ENCODE data around the gene LASP1. TPM values are rescaled to one million over a fixed set of nuclear protein-coding genes. Genes with fewer than 3 reads are reported as not detected.

The LASP1 gene, protein sequence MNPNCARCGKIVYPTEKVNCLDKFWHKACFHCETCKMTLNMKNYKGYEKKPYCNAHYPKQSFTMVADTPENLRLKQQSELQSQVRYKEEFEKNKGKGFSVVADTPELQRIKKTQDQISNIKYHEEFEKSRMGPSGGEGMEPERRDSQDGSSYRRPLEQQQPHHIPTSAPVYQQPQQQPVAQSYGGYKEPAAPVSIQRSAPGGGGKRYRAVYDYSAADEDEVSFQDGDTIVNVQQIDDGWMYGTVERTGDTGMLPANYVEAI
- 60.3 and 71.7 TPM in 2 replicates for total RNA-seq

DNA sequence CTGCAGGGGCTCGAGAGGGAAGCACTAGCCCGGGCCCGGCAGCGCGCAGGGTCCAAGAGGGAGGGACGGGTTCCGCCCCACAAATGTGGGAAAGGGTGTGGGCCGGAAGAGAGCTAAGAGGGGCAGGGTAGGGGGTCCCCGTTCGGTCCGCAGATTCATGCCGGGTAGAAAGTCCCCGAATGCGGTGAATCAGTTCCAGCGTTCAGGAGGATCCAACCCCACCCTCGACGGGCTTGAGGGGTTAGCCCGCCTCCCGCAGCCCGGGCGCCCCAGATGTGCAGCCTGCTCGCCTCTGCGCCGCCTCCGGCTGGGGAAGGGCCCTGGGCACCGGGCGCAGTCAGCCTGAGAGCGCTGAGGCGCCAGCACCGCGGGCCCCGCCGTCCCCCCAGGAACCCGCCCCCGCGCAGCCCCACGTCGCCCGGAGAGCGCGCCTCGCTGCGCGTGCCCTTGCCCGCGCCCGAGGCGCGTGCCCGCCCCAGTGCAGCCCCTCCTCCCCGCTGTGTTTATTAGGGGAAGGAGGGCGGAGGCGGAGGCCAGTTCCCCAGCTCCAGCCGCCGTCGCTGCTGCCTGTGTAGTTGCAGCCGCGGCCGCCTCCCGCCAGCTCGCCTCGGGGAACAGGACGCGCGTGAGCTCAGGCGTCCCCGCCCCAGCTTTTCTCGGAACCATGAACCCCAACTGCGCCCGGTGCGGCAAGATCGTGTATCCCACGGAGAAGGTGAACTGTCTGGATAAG, at the start of gene LASP1:
LASP1 (plus strand) TSS at position 533 of the 733 bp plus-strand sequence; CDS start at position 665, 132 bp downstream.

DNA sequence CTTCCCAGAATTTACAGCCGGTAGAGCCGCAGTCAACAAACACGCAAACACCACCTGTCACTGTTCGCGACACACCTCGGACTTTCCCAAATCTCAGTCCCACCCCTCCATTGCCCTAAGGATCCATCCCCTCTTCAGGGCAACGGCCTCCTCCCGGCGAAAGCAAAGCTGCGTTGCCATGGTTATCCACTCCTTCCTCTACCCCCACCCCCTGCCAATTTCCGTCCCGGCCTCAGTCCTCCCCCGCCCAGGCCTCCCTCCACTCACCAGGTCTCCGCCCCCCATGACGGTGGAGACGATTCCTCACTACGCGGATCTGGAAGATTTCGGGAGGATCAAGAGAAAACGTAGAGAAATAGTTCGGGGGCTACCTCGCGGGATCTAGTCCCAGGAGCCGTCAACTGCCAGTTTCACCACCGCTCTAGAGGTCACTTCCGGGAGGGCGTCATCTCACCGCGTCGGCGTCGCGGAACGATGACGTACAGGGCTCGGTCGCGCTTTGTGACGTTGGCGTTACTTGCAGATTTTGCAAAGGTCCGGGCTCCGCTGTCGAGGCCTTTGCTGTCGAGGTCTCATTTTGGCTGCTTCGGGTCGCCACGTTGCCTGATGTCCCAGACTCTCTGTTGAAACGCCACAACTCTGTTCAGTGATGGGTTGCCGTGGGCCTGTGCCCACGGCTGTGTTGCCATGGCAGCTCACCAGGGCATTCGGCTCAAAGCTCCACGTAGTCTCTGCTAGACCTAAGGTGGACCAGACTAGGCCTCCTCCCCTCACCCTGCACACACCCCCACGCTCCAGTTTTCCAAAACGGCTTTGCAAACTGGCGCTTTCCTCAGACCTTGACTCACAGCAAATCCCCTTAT, 44.7 kb upstream of the LASP1 start, which contains the start of gene CWC25:
CWC25 (minus strand) TSS at position 423 of the 863 bp plus-strand sequence; CDS start at position 285, 138 bp downstream.

DNA sequence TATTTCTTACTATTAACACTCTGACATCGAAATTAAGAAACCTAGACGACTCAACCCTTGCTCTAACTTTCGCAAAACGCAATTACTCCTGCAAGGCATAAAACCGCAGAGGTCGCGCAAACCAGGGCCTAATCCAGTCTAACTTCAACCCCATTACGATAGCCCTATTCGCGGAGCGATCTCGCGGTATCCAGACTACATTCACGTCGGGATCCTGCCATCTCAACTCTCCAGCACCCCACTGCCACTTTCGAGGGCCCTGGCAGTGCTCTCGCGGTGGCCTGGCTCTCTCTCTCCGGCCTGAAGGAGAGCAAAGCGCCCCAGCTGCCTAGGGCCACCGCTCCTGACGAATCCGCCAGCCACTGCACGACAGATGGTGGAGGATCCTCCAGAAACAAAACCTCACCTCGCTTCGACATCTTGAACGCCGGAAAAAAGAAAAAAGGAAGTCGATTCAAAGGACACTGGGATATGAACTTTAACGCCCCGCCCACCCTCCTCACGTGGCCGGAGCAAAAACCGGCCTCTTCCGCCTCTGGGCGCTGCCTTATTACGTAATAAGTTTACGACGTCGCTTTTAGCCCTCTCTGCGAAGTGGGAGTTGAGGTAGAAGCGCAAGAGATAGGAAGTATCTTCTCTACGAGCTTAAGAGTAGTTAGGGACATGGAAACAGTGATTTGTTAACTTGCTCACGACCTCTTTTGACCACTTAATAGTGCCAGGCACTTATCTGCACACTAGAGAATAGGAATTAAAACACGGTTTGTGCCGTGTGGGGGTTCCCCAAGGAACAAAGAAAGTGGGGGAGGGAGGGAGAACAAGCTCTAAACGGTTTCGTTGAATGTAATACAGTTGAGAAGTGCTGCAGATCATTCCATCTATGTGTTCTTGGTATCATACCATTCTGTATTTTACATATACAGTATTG, 16.3 kb upstream of the LASP1 start, which contains the start of gene RPL23:
RPL23 (minus strand) TSS at position 430 of the 928 bp plus-strand sequence; CDS start at position 419, 11 bp downstream.

DNA sequence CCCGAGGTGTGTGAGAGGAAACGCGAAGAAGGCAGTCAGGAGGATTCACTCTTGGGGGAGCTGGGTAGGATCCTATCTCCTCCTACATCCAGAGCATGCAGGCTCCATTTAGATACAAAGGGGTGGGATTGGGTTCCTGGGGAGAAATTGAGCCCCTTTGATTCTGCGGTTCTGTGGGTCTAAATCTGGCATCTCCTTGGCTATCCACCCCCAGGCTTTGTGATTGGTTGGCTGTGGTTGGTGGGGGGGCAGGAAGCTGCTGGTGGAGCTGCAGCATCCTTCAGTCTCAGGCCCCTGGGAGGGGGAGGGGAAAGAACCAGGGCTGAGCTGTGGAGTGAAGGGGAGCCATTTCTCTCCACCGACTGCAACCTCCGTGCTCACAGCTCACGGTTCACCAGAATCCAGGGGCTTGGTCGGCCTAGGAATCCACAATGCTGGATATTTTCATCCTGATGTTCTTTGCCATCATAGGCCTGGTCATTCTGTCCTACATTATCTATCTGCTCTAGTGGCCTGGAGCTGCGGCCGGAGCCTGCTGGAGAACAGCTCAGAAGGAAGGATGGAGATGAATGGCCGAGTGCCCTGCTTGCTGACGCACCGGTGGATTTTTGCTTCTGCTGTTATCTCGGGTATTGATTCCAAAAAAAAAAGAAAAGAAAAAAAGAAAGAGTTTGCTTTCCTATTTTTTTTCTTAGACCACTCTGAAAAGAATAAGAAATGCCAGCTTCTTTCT, 55.6 kb downstream of the LASP1 start, which contains the start of gene LASP1NB:
LASP1NB (plus strand) TSS at position 352 of the 733 bp plus-strand sequence.

DNA sequence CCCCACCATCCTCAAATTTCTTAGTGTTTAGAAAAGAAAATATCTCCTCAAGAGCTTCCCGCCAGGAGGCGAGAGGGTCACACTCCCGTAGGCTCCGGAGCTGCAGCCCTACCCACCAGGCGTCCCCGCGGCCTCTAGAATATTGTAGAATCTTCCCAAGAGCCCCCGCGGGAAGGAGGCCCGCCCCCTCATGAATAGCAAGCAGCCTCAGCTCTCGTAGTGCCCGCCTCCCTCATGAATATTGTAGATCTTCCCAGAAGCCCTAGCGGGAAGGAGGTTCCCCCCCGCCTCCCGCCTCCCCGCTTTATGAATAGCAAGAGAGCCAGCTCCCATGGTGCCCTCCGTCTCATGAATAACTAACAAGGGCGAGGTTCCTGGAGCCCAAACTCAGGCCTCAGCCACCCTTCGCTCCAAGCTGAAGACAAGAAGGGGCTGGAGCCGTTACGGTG, 97.5 kb downstream of the LASP1 start, which contains the start of gene FBXO47:
FBXO47 (minus strand) TSS at position 114 of the 449 bp plus-strand sequence. CDS start 4,378 bp downstream, outside the sequence.

Other genes starting within 250 kb of the LASP1 start
- gene EPOP, start 195.1 kb upstream of the LASP1 start, total RNA-seq = 0.43 and 0.83 TPM in 2 replicates
- 15.8 and 27.6 TPM in 2 replicates for gene MLLT6, start 164.8 kb upstream of the LASP1 start, total RNA-seq
- gene CISD3, start 139.7 kb upstream of the LASP1 start, total RNA-seq = 3.1 and 4.7 TPM in 2 replicates
- gene PCGF2, start 121.7 kb upstream of the LASP1 start, total RNA-seq = 2.8 and 3.1 TPM in 2 replicates
- gene PSMB3, start 117.3 kb upstream of the LASP1 start, total RNA-seq = 365 and 434 TPM in 2 replicates
- gene PIP4K2B, start 70.5 kb upstream of the LASP1 start, total RNA-seq = 26.6 and 41.3 TPM in 2 replicates
- gene CWC25, start 44.7 kb upstream of the LASP1 start, total RNA-seq = 7.4 and 10.4 TPM in 2 replicates
- gene RPL23, start 16.3 kb upstream of the LASP1 start, total RNA-seq = 3,070 and 3,076 TPM in 2 replicates
- gene FBXO47, start 97.3 kb downstream of the LASP1 start, total RNA-seq = under 0.01 TPM in 1 of 2 replicates, not detected in the other

Data from smooth muscle cell of bladder (primary cell).